H9 (cell line): ENCODE data around the gene H6PD. TPM values are rescaled to one million over a fixed set of nuclear protein-coding genes. Genes with fewer than 3 reads are reported as not detected.

Source experiments
- DNase-seq: peaks from one replicate; pipeline ENCODE4 v3.0.0-alpha.2; 2017
- H2AFZ ChIP-seq: one replicate; pipeline ENCODE4 v1.6.1; 2013; ENCODE audit warnings: mild to moderate bottlenecking, low read length, control low read depth, moderate library complexity
- H2AK5ac ChIP-seq: 2 replicates; pipeline ENCODE4 v1.6.1; 2013; ENCODE audit warnings: low read length, control low read depth, mixed read lengths; ENCODE audit not compliant: insufficient read length
- H2BK120ac ChIP-seq: one replicate; pipeline ENCODE4 v1.6.1; 2013; ENCODE audit warnings: low read depth, mild to moderate bottlenecking, low read length, control low read depth, inconsistent platforms; ENCODE audit not compliant: poor library complexity, severe bottlenecking
- H2BK12ac ChIP-seq: 2 replicates; pipeline ENCODE4 v1.6.1; 2013; ENCODE audit warnings: low read length, control low read depth, mixed read lengths, low read depth; ENCODE audit not compliant: insufficient read length
- H2BK15ac ChIP-seq: 2 replicates; pipeline ENCODE4 v1.6.1; 2013; ENCODE audit warnings: low read depth, low read length, control low read depth
- H2BK20ac ChIP-seq: one replicate; pipeline ENCODE4 v1.6.1; 2013; ENCODE audit warnings: low read depth, mild to moderate bottlenecking, low read length, control low read depth, inconsistent platforms; ENCODE audit not compliant: poor library complexity, severe bottlenecking
- H2BK5ac ChIP-seq: 2 replicates; pipeline ENCODE4 v1.6.1; 2013; ENCODE audit warnings: low read length, control low read depth, mixed read lengths; ENCODE audit not compliant: insufficient read length
- H3K14ac ChIP-seq: 2 replicates; pipeline ENCODE4 v1.6.1; 2013; ENCODE audit warnings: low read length, control low read depth; ENCODE audit not compliant: insufficient read depth
- H3K18ac ChIP-seq: 2 replicates; pipeline ENCODE4 v1.6.1; 2013; ENCODE audit warnings: low read depth, mild to moderate bottlenecking, mixed read lengths, low read length, control low read depth; ENCODE audit not compliant: insufficient read length
- H3K23ac ChIP-seq: 2 replicates; pipeline ENCODE4 v1.6.1; 2013; ENCODE audit warnings: low read length, control low read depth, mixed read lengths, low read depth; ENCODE audit not compliant: insufficient read length
- H3K23me2 ChIP-seq: 2 replicates; pipeline ENCODE4 v1.6.1; 2013; ENCODE audit warnings: low read depth, mild to moderate bottlenecking, mixed read lengths, low read length, control low read depth; ENCODE audit not compliant: insufficient read length, poor library complexity, severe bottlenecking
- H3K27ac ChIP-seq: 2 replicates; pipeline ENCODE4 v1.5.1; 2013; ENCODE audit warnings: low read length, control low read depth, mixed read lengths, low read depth; ENCODE audit not compliant: insufficient read length
- H3K27me3 ChIP-seq: 2 replicates; pipeline ENCODE4 v1.6.1; 2013; ENCODE audit warnings: low read length, control low read depth, inconsistent platforms; ENCODE audit not compliant: insufficient read depth
- H3K4ac ChIP-seq: 2 replicates; pipeline ENCODE4 v1.6.1; 2013; ENCODE audit warnings: low read depth, mild to moderate bottlenecking, control low read depth, inconsistent platforms, low read length, moderate library complexity
- H3K4me1 ChIP-seq: 2 replicates; pipeline ENCODE4 v1.6.1; 2013; ENCODE audit warnings: low read length, control low read depth, inconsistent platforms; ENCODE audit not compliant: insufficient read depth
- H3K4me2 ChIP-seq: 2 replicates; pipeline ENCODE4 v1.6.1; 2013; ENCODE audit warnings: low read length, control low read depth, mixed read lengths; ENCODE audit not compliant: insufficient read length, insufficient read depth
- H3K56ac ChIP-seq: 2 replicates; pipeline ENCODE4 v1.6.1; 2013; ENCODE audit warnings: low read depth, mild to moderate bottlenecking, mixed read lengths, low read length, control low read depth; ENCODE audit not compliant: insufficient read length
- H3K79me1 ChIP-seq: 2 replicates; pipeline ENCODE4 v1.6.1; 2013; ENCODE audit warnings: low read depth, mild to moderate bottlenecking, moderate library complexity, low read length, control low read depth, inconsistent platforms; ENCODE audit not compliant: insufficient read depth, poor library complexity, severe bottlenecking
- H3K79me2 ChIP-seq: 2 replicates; pipeline ENCODE4 v1.6.1; 2013; ENCODE audit warnings: low read length, control low read depth, inconsistent platforms; ENCODE audit not compliant: insufficient read depth
- H3K9ac ChIP-seq: 2 replicates; pipeline ENCODE4 v1.6.1; 2013; ENCODE audit warnings: low read length, control low read depth, mixed read lengths; ENCODE audit not compliant: insufficient read length; ENCODE audit errors: extremely low read depth
- H3K9me3 ChIP-seq: one replicate; pipeline ENCODE4 v1.6.1; 2013; ENCODE audit warnings: low read depth, low read length, inconsistent platforms; ENCODE audit not compliant: control insufficient read depth
- H3T11ph ChIP-seq: one replicate; pipeline ENCODE4 v1.6.1; 2013; ENCODE audit warnings: mild to moderate bottlenecking, low read length, control low read depth, inconsistent platforms
- H4K20me1 ChIP-seq: one replicate; pipeline ENCODE4 v1.6.1; 2013; ENCODE audit not compliant: control insufficient read depth, insufficient read length, insufficient read depth
- H4K5ac ChIP-seq: 2 replicates; pipeline ENCODE4 v1.6.1; 2013; ENCODE audit warnings: low read depth, mild to moderate bottlenecking, mixed read lengths, low read length, control low read depth; ENCODE audit not compliant: insufficient read length
- H4K8ac ChIP-seq: replicated peaks from 2 replicates; pipeline ENCODE4 v1.6.1; 2013; ENCODE audit warnings: low read length, control low read depth, mixed read lengths, low read depth; ENCODE audit not compliant: insufficient read length
- H4K91ac ChIP-seq: 2 replicates; pipeline ENCODE4 v1.6.1; 2013; ENCODE audit warnings: low read depth, mild to moderate bottlenecking, moderate library complexity, mixed read lengths, low read length, control low read depth; ENCODE audit not compliant: insufficient read length
- H3K27ac Mint-ChIP-seq, 3 experiments: 2 replicates in 2 of 3; 3 replicates in 1 of 3; pipeline ENCODE4 v1.8.0; 2020 to 2021; ENCODE audit warnings: mixed read lengths in 3 of 3, mild to moderate bottlenecking in 1 of 3, moderate library complexity in 1 of 3
- H3K27me3 Mint-ChIP-seq: 2 replicates; pipeline ENCODE4 v1.8.0; 2021; ENCODE audit warnings: low read depth, mild to moderate bottlenecking, moderate library complexity, mixed read lengths
- H3K36me3 Mint-ChIP-seq, 3 experiments: 2 replicates in 2 of 3; 3 replicates in 1 of 3; pipeline ENCODE4 v1.8.0; 2020 to 2021; ENCODE audit warnings: low read depth in 3 of 3, mixed read lengths in 3 of 3; ENCODE audit not compliant: insufficient read depth in 1 of 3
- H3K4me1 Mint-ChIP-seq, 2 experiments: 2 replicates each; pipeline ENCODE4 v1.8.0; 2020; ENCODE audit warnings: mixed read lengths in 2 of 2
- H3K4me3 Mint-ChIP-seq, 2 experiments: 2 replicates in 1 of 2; 3 replicates in 1 of 2; pipeline ENCODE4 v1.8.0; 2020 to 2021; ENCODE audit warnings: mild to moderate bottlenecking in 2 of 2, mixed read lengths in 2 of 2, moderate library complexity in 1 of 2
- H3K9me3 Mint-ChIP-seq, 2 experiments: 2 replicates in 1 of 2; 3 replicates in 1 of 2; pipeline ENCODE4 v1.8.0; 2020; ENCODE audit warnings: mild to moderate bottlenecking in 2 of 2, mixed read lengths in 2 of 2, moderate library complexity in 1 of 2
- WGBS: extraction: QIAGEN DNeasy Blood & Tissue Kit; methylation state at CpG from one replicate; pipeline ENCODE4 v1.1.7; 2013; ENCODE audit warnings: missing lambda C conversion rate, low lambda C conversion rate, mixed read lengths; ENCODE audit not compliant: insufficient read length; ENCODE audit errors: extremely low coverage; 5-methylcytosine and 5-hydroxymethylcytosine counted together
- total RNA-seq: library from RNA; stranded (reverse); gene quantifications from 2 replicates; pipeline ENCODE4 v1.2.1, GENCODE V29; 2021
- TF ChIP-seq, protein P1 (sequence below): fragments of 200-600 bp; sonication (generic); conservative IDR thresholded peaks from 3 replicates; pipeline ENCODE4 v1.8.0; 2021; ENCODE audit warnings: antibody characterized with exemption, mild to moderate bottlenecking

The H6PD gene
- total RNA-seq, 1 experiment from 2014 or later: 7.9 TPM

DNA sequence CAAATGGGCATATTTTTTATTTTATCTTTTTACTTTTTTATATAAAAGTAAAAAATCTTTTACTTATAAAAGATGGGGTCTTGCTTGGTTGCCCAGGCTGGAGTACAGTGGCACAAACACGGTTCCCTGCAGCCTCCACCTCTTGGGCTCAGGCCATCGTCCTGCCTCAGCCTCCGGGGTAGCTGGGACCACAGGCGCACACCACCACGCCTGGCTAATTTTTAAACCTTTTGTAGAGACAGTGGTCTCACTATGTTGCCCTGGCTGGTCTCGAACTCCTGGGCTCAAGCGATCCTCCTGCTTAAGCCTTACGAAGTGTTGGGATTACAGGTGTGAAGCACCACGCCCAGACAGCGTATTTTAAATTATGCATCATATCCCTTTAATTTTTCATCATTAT, 986 bp downstream of the H6PD start:
- no peaks in the 10 kb centered on the region for H3K79me1 ChIP-seq
- H3K4ac ChIP-seq: no peak overlapping the region
- no peak overlapping the region for H4K5ac ChIP-seq
- H3K23ac ChIP-seq: no peak overlapping the region
- H3K27ac ChIP-seq: no peak overlapping the region
- no peak overlapping the region for H2BK5ac ChIP-seq
- no peak overlapping the region for H2BK15ac ChIP-seq
- H3K23me2 ChIP-seq: peaks cover 4% of the 10 kb centered on the region
- no CpG with 5 or more reads among the region's 10 CpGs for WGBS
- no peak overlapping the region for H2AFZ ChIP-seq
- TF ChIP-seq, protein P1, sequence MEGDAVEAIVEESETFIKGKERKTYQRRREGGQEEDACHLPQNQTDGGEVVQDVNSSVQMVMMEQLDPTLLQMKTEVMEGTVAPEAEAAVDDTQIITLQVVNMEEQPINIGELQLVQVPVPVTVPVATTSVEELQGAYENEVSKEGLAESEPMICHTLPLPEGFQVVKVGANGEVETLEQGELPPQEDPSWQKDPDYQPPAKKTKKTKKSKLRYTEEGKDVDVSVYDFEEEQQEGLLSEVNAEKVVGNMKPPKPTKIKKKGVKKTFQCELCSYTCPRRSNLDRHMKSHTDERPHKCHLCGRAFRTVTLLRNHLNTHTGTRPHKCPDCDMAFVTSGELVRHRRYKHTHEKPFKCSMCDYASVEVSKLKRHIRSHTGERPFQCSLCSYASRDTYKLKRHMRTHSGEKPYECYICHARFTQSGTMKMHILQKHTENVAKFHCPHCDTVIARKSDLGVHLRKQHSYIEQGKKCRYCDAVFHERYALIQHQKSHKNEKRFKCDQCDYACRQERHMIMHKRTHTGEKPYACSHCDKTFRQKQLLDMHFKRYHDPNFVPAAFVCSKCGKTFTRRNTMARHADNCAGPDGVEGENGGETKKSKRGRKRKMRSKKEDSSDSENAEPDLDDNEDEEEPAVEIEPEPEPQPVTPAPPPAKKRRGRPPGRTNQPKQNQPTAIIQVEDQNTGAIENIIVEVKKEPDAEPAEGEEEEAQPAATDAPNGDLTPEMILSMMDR: no peak
- no peaks in the 10 kb centered on the region for H3K9me3 ChIP-seq
- no peaks in the 10 kb centered on the region for H3K9me3 Mint-ChIP-seq
- no peak overlapping the region for H4K8ac ChIP-seq
- no peak overlapping the region for H3T11ph ChIP-seq
- no peaks in the 10 kb centered on the region for H3K27me3 ChIP-seq
- H3K4me1 ChIP-seq: peaks cover 8% of the 10 kb centered on the region; the same call in 1 of the 2 replicates
- H3K14ac ChIP-seq: no peak overlapping the region
- no peaks in the 10 kb centered on the region for H4K20me1 ChIP-seq
- H3K4me2 ChIP-seq: peak overlapping the region; percentile 79
- H3K27ac Mint-ChIP-seq: no peak overlapping the region
- H3K4me1 Mint-ChIP-seq: peaks cover 24 to 34% of the 10 kb centered on the region in 2 experiments
- peak overlapping the region; percentile 74 to 85 for H3K4me3 Mint-ChIP-seq
- no peak overlapping the region for H2BK12ac ChIP-seq
- H3K27me3 Mint-ChIP-seq: peaks cover 8% of the 10 kb centered on the region
- H3K36me3 Mint-ChIP-seq: no peaks in the 10 kb centered on the region
- no peak overlapping the region for H2AK5ac ChIP-seq
- no peak overlapping the region for H2BK20ac ChIP-seq
- no peak overlapping the region for H4K91ac ChIP-seq
- no peak for DNase-seq
- H3K79me2 ChIP-seq: no peaks in the 10 kb centered on the region
- H3K56ac ChIP-seq: no peak overlapping the region
- no peak overlapping the region for H2BK120ac ChIP-seq
- H3K18ac ChIP-seq: no peak overlapping the region
- peak overlapping the region; percentile 67 for H3K9ac ChIP-seq
